ENCODE results near the gene NLE1. TPM values are rescaled to one million over a fixed set of nuclear protein-coding genes. Genes with fewer than 3 reads are reported as not detected.

Gene NLE1
- total RNA-seq, result 10 to 100 TPM in 2 of 3 donors, 1 to 10 TPM in 1; 9.0 to 13.6 (median 12.1) TPM
- long read RNA-seq, donor 1, full-length matches to known transcripts, result 13 of 16 reads
- long read RNA-seq, donor 1, partial matches to known transcripts, result 2 of 16 reads
- long read RNA-seq, donor 1, other reads (novel, unspliced or antisense), result 1 of 16 reads
- long read RNA-seq, donor 2, full-length matches to known transcripts, result 5 of 5 reads
- long read RNA-seq, donor 2, partial matches to known transcripts, result 0 of 5 reads
- long read RNA-seq, donor 2, other reads (novel, unspliced or antisense), result 0 of 5 reads

DNA sequence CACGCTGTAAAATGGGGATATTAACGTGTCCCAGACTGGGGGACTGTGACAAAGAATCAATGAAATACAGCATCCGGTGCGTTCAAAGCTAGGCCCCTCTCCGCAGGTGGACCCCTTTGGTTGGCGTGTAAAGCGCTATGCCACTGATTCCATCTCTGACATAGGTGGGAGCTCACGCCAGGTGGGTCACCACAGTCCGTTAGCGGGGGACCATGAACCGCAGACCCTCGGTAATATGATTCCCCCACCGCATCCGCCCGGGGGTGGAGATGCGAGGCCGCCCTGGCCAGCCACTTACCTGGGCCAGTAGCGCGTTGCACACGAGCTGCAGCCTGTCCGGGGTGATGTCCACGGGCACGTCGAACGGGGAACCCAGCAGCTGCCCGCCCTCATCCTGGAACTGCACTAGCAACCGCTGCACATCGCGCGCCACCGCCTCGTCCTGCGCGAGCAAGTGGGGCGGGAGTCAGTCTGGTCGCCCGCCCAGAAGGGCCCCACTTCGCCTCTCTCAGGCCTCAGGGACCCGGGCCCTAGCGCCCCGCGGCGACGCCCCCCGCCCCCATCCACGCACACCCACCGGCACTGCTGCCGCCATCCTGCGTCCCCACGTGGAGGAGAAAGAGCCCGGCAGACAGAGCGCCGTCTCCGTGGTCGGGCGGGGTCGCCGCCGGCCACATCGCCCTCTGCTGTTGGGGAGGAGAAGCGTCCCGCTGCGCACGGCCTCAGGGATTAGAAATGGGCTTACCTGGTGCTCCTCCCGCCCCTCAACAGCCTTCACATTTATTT, at the start of gene NLE1:
NLE1 (minus strand) TSS at position 623 of the 786 bp plus-strand sequence; CDS start at position 595, 28 bp downstream.
- no peaks in the 10 kb centered on the region for H3K36me3 ChIP-seq (ENCODE audit: low read depth)
- DNase-seq (peak; percentile 82 to 90 (median 87)), ATAC-seq (peak; percentile 100)
- peak within 1 kb of the TSS; percentile 54 for H3K4me3 ChIP-seq
- H3K9me3 ChIP-seq, result no peaks in the 10 kb centered on the region
- intact Hi-C loops (cut with DNase I, micrococcal nuclease), result no loop called here
- H3K4me1 ChIP-seq (ENCODE audit: low read depth), result no peaks in the 10 kb centered on the region
- TF ChIP-seq, protein P1, sequence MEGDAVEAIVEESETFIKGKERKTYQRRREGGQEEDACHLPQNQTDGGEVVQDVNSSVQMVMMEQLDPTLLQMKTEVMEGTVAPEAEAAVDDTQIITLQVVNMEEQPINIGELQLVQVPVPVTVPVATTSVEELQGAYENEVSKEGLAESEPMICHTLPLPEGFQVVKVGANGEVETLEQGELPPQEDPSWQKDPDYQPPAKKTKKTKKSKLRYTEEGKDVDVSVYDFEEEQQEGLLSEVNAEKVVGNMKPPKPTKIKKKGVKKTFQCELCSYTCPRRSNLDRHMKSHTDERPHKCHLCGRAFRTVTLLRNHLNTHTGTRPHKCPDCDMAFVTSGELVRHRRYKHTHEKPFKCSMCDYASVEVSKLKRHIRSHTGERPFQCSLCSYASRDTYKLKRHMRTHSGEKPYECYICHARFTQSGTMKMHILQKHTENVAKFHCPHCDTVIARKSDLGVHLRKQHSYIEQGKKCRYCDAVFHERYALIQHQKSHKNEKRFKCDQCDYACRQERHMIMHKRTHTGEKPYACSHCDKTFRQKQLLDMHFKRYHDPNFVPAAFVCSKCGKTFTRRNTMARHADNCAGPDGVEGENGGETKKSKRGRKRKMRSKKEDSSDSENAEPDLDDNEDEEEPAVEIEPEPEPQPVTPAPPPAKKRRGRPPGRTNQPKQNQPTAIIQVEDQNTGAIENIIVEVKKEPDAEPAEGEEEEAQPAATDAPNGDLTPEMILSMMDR (IDR thresholded peaks at IDR 0.05), result peak; percentile 97

DNA sequence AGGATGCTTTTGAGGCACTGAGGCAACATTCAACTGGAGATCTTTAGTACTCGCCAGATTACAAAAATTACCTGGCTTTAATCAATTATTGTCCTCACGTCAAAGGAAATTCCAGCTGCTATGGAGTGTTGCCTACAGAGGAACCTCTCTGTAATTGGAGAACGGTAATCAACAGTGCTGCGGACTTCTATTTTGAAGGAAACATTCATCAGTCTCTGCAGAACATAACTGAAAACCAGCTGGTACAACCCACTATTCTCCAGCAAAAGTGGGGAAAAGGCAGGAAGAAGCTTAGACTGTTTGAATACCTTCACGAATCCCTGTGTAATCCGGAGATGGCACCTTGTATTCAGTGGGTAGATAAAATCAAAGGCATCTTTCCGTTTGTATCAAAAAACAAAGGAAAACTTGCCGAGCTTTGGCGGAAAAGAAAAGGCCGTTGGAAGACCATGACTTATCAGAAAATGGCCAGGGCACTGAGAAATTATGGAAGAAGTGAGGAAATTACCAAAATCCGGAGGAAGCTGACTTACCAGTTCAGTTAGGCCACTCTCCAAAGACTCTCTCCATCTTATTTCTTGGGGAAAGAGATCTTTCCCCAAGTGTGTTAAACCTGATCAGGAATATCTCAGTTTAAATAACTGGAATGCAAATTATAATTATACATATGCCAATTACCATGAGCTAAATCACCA, 49.0 kb upstream of the NLE1 start:
- Histone ChIP-seq H3K4me1 (ENCODE audit: low read depth) (no peaks in the 10 kb centered on the region), H3K4me3 (no peak overlapping the region), H3K36me3 (ENCODE audit: low read depth) (no peaks in the 10 kb centered on the region), H3K9me3 (peaks cover under 1% of the 10 kb centered on the region)
- intact Hi-C loops (cut with DNase I, micrococcal nuclease), result no loop called here
- ATAC-seq (no peak), DNase-seq (no peak)
- TF ChIP-seq, protein P1 (IDR thresholded peaks at IDR 0.05), result no peak

DNA sequence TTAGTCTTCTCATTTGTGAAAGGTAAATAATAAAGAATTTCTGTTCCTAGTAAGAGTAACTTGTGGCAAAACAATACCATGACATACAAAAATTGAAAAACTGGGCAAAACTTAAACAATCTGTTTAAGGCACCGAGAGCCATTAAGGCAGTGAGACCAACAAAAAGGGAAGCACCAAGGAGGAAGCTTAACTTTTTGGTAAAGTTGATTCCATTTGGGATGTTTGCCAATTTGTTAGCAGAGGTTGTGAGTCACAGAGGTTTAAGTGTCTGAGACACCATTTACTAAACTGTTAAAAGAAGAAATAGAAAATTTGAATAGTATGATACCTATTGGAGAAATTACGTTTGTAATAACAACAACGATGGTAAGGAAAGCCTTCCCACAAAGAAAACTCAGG, 47.2 kb upstream of the NLE1 start:
- Histone ChIP-seq H3K9me3 (no peaks in the 10 kb centered on the region), H3K4me1 (ENCODE audit: low read depth) (no peaks in the 10 kb centered on the region), H3K36me3 (ENCODE audit: low read depth) (no peaks in the 10 kb centered on the region), H3K4me3 (no peak overlapping the region)
- intact Hi-C loops (cut with DNase I, micrococcal nuclease), result no loop called here
- TF ChIP-seq, protein P1 (IDR thresholded peaks at IDR 0.05), result no peak
- ATAC-seq (no peak), DNase-seq (no peak)

DNA sequence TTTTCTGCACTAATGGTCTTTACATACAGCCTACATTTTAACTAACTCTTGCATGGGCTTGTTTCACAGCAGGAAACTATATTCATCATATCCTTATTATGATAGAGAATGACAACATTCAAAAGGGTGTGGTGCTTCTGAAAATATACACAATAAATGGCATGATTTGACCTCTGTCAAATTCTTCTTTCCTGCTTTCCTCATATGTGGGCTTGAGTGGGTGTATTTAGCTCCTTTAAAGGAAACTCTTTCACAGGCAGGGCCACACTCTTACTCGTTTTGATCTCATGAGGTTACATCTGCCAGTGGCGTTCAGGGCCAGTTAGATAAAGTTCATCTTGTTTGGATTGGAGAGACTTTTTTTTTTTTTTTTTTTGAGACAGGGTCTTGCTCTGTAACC, 46.0 kb upstream of the NLE1 start:
- Histone ChIP-seq H3K36me3 (ENCODE audit: low read depth) (no peaks in the 10 kb centered on the region), H3K9me3 (no peaks in the 10 kb centered on the region), H3K4me1 (ENCODE audit: low read depth) (no peaks in the 10 kb centered on the region), H3K4me3 (no peak overlapping the region)
- DNase-seq (no peak), ATAC-seq (peak; percentile 54)
- intact Hi-C loops (cut with DNase I, micrococcal nuclease), result no loop called here
- TF ChIP-seq, protein P1 (IDR thresholded peaks at IDR 0.05), result no peak

DNA sequence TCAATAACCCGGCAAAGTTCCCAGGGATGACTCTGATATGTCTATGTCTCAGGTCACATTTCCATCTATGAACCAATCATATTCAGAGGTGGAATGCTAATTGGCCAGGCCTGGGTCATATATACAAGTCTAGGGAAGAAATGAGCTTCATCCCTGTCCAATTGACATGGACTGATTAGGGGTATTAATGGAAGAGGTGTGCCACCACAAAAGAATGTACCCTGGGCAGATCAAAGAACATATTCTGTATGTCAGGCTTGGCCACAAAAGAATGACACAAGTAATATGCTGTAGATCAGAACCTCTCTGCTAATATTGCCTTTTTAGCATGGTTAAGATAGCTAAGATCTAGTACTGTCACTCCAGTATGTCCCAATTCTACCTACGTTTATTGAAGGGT, 45.4 kb upstream of the NLE1 start:
- Histone ChIP-seq H3K4me1 (ENCODE audit: low read depth) (no peaks in the 10 kb centered on the region), H3K9me3 (no peaks in the 10 kb centered on the region), H3K4me3 (no peak overlapping the region), H3K36me3 (ENCODE audit: low read depth) (no peaks in the 10 kb centered on the region)
- ATAC-seq (no peak), DNase-seq (no peak)
- intact Hi-C loops (cut with DNase I, micrococcal nuclease), result no loop called here
- TF ChIP-seq, protein P1 (IDR thresholded peaks at IDR 0.05), result no peak
